Neuronal stem cell (in vitro differentiated cells): Measurements from ENCODE around the gene SRA1.
"Not testable (repeated sequence)": the region's sequence is repeated elsewhere in the genome, so short reads cannot be mapped to it uniquely, and the experiment has no call there.

ENCODE experiments used
- DNase-seq: peaks from one replicate; pipeline ENCODE4 v3.0.0-alpha.2; 2013; ENCODE audit warnings: low spot score
- H2AFZ ChIP-seq: one replicate; pipeline ENCODE4 v1.6.1; 2013; ENCODE audit warnings: mild to moderate bottlenecking, low read length, inconsistent platforms
- H2AK5ac ChIP-seq: 2 replicates; pipeline ENCODE4 v1.6.1; 2013; ENCODE audit warnings: low read depth, mild to moderate bottlenecking, inconsistent platforms, low read length, moderate library complexity, mixed read lengths
- H2BK120ac ChIP-seq: 2 replicates; pipeline ENCODE4 v1.6.1; 2013; ENCODE audit warnings: low read depth, mild to moderate bottlenecking, inconsistent platforms, low read length, moderate library complexity, mixed read lengths
- H2BK12ac ChIP-seq: one replicate; pipeline ENCODE4 v1.6.1; 2013; ENCODE audit warnings: low read length, inconsistent platforms
- H2BK15ac ChIP-seq: 2 replicates; pipeline ENCODE4 v1.6.1; 2013; ENCODE audit warnings: mild to moderate bottlenecking, low read length, inconsistent platforms, mixed read lengths
- H2BK5ac ChIP-seq: one replicate; pipeline ENCODE4 v1.6.1; 2013; ENCODE audit warnings: inconsistent platforms, mild to moderate bottlenecking, low read length, moderate library complexity
- H3K14ac ChIP-seq: one replicate; pipeline ENCODE4 v1.6.1; 2013; ENCODE audit warnings: low read length, inconsistent platforms
- H3K18ac ChIP-seq: 2 replicates; pipeline ENCODE4 v1.6.1; 2013; ENCODE audit warnings: low read length, inconsistent platforms
- H3K23ac ChIP-seq: 2 replicates; pipeline ENCODE4 v1.6.1; 2013; ENCODE audit warnings: low read depth, mild to moderate bottlenecking, mixed read lengths, low read length, inconsistent platforms; ENCODE audit not compliant: poor library complexity
- H3K27ac ChIP-seq: replicated peaks from 3 replicates; pipeline ENCODE4 v1.5.1; 2013; ENCODE audit warnings: low read length, inconsistent platforms
- H3K27me3 ChIP-seq, 3 experiments: 2 replicates each; pipeline ENCODE4 v1.6.1; 2013; ENCODE audit warnings: low read length in 3 of 3, mild to moderate bottlenecking in 2 of 3, inconsistent platforms in 1 of 3, low read depth in 1 of 3, mixed read lengths in 1 of 3, moderate library complexity in 1 of 3; ENCODE audit not compliant: control insufficient read depth in 3 of 3, insufficient read depth in 3 of 3
- H3K36me3 ChIP-seq, 2 donors: replicated peaks in 1 of 2; 2 replicates each; pipeline ENCODE4 v1.6.1; 2013; ENCODE audit warnings: low read length in 2 of 2; ENCODE audit not compliant: control insufficient read depth in 2 of 2, insufficient read depth in 2 of 2
- H3K4ac ChIP-seq: 2 replicates; pipeline ENCODE4 v1.6.1; 2013; ENCODE audit warnings: inconsistent platforms, mild to moderate bottlenecking, low read length, moderate library complexity
- H3K4me1 ChIP-seq, 2 donors: 1 replicate in 1 of 2; 2 replicates in 1 of 2; pipeline ENCODE4 v1.6.1; 2013; ENCODE audit warnings: low read length in 2 of 2, low read depth in 1 of 2; ENCODE audit not compliant: control insufficient read depth in 2 of 2, insufficient read depth in 1 of 2
- H3K4me2 ChIP-seq: one replicate; pipeline ENCODE4 v1.6.1; 2013; ENCODE audit warnings: mild to moderate bottlenecking, low read length, inconsistent platforms; ENCODE audit not compliant: insufficient read depth, poor library complexity, severe bottlenecking
- H3K4me3 ChIP-seq, 2 donors: 2 replicates each; pipeline ENCODE4 v1.5.1; 2013; ENCODE audit warnings: low read length in 2 of 2, mild to moderate bottlenecking in 2 of 2, inconsistent platforms in 1 of 2, moderate library complexity in 1 of 2
- H3K79me1 ChIP-seq: one replicate; pipeline ENCODE4 v1.6.1; 2013; ENCODE audit warnings: low read depth, mild to moderate bottlenecking, inconsistent platforms, low read length, moderate library complexity
- H3K9ac ChIP-seq: one replicate; pipeline ENCODE4 v1.6.1; 2013; ENCODE audit warnings: mild to moderate bottlenecking, low read depth, low read length, inconsistent platforms; ENCODE audit not compliant: poor library complexity
- H3K9me3 ChIP-seq, 2 donors: replicated peaks in 1 of 2; 2 replicates each; pipeline versions ENCODE3 to v1.6.1; 2013; ENCODE audit warnings: low read length in 2 of 2, mild to moderate bottlenecking in 2 of 2, inconsistent platforms in 1 of 2, low read depth in 1 of 2, mixed read lengths in 1 of 2, moderate library complexity in 1 of 2; ENCODE audit not compliant: control insufficient read depth in 2 of 2, insufficient read depth in 1 of 2
- H4K8ac ChIP-seq: one replicate; pipeline ENCODE4 v1.6.1; 2013; ENCODE audit warnings: low read depth, mild to moderate bottlenecking, inconsistent platforms, low read length, moderate library complexity
- H4K91ac ChIP-seq: one replicate; pipeline ENCODE4 v1.6.1; 2013; ENCODE audit warnings: low read length, low read depth, mild to moderate bottlenecking, inconsistent platforms; ENCODE audit not compliant: poor library complexity
- WGBS, 2 donors: extraction: QIAGEN DNeasy Blood & Tissue Kit; methylation state at CpG; one replicate each; pipeline ENCODE4 v1.1.7; 2013; ENCODE audit warnings: missing lambda C conversion rate in 2 of 2, mixed read lengths in 1 of 2; ENCODE audit not compliant: insufficient read length in 2 of 2, insufficient replicate concordance in 1 of 2; ENCODE audit errors: extremely low coverage in 2 of 2; 5-methylcytosine and 5-hydroxymethylcytosine counted together

SRA1 gene

GRCh38 chr5:140579188-140579747 lies 22.0 kb upstream of the SRA1 start:
- not testable (repeated sequence) for H3K18ac ChIP-seq, H3K4ac ChIP-seq, H3K14ac ChIP-seq, H3K23ac ChIP-seq, H3K4me3 ChIP-seq, H2BK120ac ChIP-seq, H4K8ac ChIP-seq, H2BK12ac ChIP-seq, H3K9ac ChIP-seq, H3K36me3 ChIP-seq, H4K91ac ChIP-seq, H2AK5ac ChIP-seq, H3K27me3 ChIP-seq, H2BK5ac ChIP-seq, H2BK15ac ChIP-seq, DNase-seq, H3K4me2 ChIP-seq, H3K4me1 ChIP-seq, H3K27ac ChIP-seq, H3K9me3 ChIP-seq, H2AFZ ChIP-seq, H3K79me1 ChIP-seq
- WGBS, 2 donors, result no CpG with 5 or more reads among the region's 6 CpGs

- H3K27ac ChIP-seq, result no peak overlapping the region
- H4K91ac ChIP-seq, result no peak overlapping the region
These were observed 19.5 kb upstream of the SRA1 start for GRCh38 chr5:140576776-140577201.

GRCh38 chr5:140575309-140575708 lies 18.0 kb upstream of the SRA1 start:
- H3K9ac ChIP-seq, result no peak overlapping the region
- no peak overlapping the region for H3K23ac ChIP-seq
- H3K9me3 ChIP-seq, result no peaks in the 10 kb centered on the region
- H4K8ac ChIP-seq, result no peak overlapping the region
- H2BK120ac ChIP-seq, result no peak overlapping the region
- H3K27ac ChIP-seq, result no peak overlapping the region
- no peak overlapping the region for H4K91ac ChIP-seq
- H2BK12ac ChIP-seq, result no peak overlapping the region
- peak overlapping the region; percentile 6 for H2AFZ ChIP-seq
- WGBS, 2 donors, result no CpG with 5 or more reads among the region's 8 CpGs
- no peak overlapping the region for H3K4me3 ChIP-seq
- no peak overlapping the region for H3K18ac ChIP-seq
- no peak overlapping the region for H2BK15ac ChIP-seq
- no peak overlapping the region for H3K4me2 ChIP-seq
- no peaks in the 10 kb centered on the region for H3K4me1 ChIP-seq
- H2AK5ac ChIP-seq, result no peak overlapping the region
- no peaks in the 10 kb centered on the region for H3K36me3 ChIP-seq
- no peak overlapping the region for H3K14ac ChIP-seq
- H3K4ac ChIP-seq, result no peak overlapping the region
- no peak for DNase-seq
- H3K27me3 ChIP-seq, result no peaks in the 10 kb centered on the region
- H3K79me1 ChIP-seq, result no peaks in the 10 kb centered on the region
- no peak overlapping the region for H2BK5ac ChIP-seq

More at GRCh38 chr5:140576776-140577201, 19.5 kb upstream of the SRA1 start:
- Histone ChIP-seq H3K9ac (no peak overlapping the region), H3K4me2 (no peak overlapping the region), H3K4me3 (no peak overlapping the region), H4K8ac (no peak overlapping the region), H3K18ac (no peak overlapping the region), H3K4me1 (no peaks in the 10 kb centered on the region), H2BK12ac (no peak overlapping the region), H2BK15ac (no peak overlapping the region), H3K4ac (no peak overlapping the region), H3K9me3 (no peaks in the 10 kb centered on the region), H2BK5ac (no peak overlapping the region), H3K23ac (no peak overlapping the region), H3K14ac (no peak overlapping the region), H2BK120ac (no peak overlapping the region), H2AK5ac (no peak overlapping the region), H3K27me3 (no peaks in the 10 kb centered on the region), H3K79me1 (no peaks in the 10 kb centered on the region), H3K36me3 (no peaks in the 10 kb centered on the region), H2AFZ (peak overlapping the region; percentile 85)
- no CpG with 5 or more reads among the region's 2 CpGs for WGBS, 2 donors
- DNase-seq, result no peak

GRCh38 chr5:140574165-140574564 lies 16.9 kb upstream of the SRA1 start:
- Histone ChIP-seq H3K9me3 (no peaks in the 10 kb centered on the region), H3K27me3 (no peaks in the 10 kb centered on the region), H3K79me1 (no peaks in the 10 kb centered on the region), H3K9ac (no peak overlapping the region), H2BK120ac (no peak overlapping the region), H2BK5ac (no peak overlapping the region), H3K27ac (no peak overlapping the region), H3K4me1 (no peaks in the 10 kb centered on the region), H2AFZ (no peak overlapping the region), H2BK12ac (no peak overlapping the region), H3K4me3 (no peak overlapping the region), H3K36me3 (no peaks in the 10 kb centered on the region), H4K91ac (no peak overlapping the region), H2AK5ac (no peak overlapping the region), H3K4me2 (no peak overlapping the region), H4K8ac (no peak overlapping the region), H3K14ac (no peak overlapping the region), H3K18ac (no peak overlapping the region), H3K4ac (no peak overlapping the region), H3K23ac (no peak overlapping the region), H2BK15ac (no peak overlapping the region)
- no CpG with 5 or more reads among the region's 3 CpGs for WGBS, 2 donors
- no peak for DNase-seq
